Caco-2 (cell line): ENCODE data around the gene NARS2. TPM values are rescaled to one million over a fixed set of nuclear protein-coding genes. Genes with fewer than 3 reads are reported as not detected.

Experiments
- BruUV-seq: library from RNA; stranded (reverse); fragments of 400-500 nt; replicated peaks from 2 replicates; lab custom pipeline; 2021; lab: Mats Ljungman, UMichigan
- CTCF ChIA-PET: fragments of 300-600 bp; sonication (Branson Sonifier 250); formaldehyde crosslinking; loops from one replicate; lab custom pipeline; 2022; ENCODE audit warnings: antibody characterized with exemption; lab: Charles Lee
- POLR2A ChIA-PET: fragments of 300-600 bp; sonication (Branson Sonifier 250); formaldehyde crosslinking; loops from one replicate; lab custom pipeline; 2022; ENCODE audit warnings: antibody characterized with exemption; lab: Charles Lee
- DNase-seq, 2 experiments: peaks; one replicate each; pipeline versions ENCODE4 v3.0.0 to v3.0.0-alpha.2; 2020 to 2022
- H3K27me3 ChIP-seq: replicated peaks from 2 replicates; pipeline ENCODE4 v1.6.0; 2011; ENCODE audit warnings: low read length; ENCODE audit not compliant: control insufficient read depth, insufficient read depth
- H3K36me3 ChIP-seq: 2 replicates; pipeline ENCODE4 v1.5.1; 2011; ENCODE audit warnings: low read length; ENCODE audit not compliant: control insufficient read depth, insufficient read depth
- H3K4me1 ChIP-seq: fragments of 250-450 bp; sonication (Bioruptor Pico); 2 replicates; pipeline ENCODE4 v1.5.1; 2020; ENCODE audit warnings: mild to moderate bottlenecking
- H3K4me3 ChIP-seq: 2 replicates; pipeline ENCODE4 v1.5.1; 2011; ENCODE audit warnings: low read depth, mild to moderate bottlenecking, control low read depth, low read length
- H3K9me3 ChIP-seq: fragments of 250-450 bp; sonication (Bioruptor Pico); 2 replicates; pipeline ENCODE4 v1.5.1; 2020; ENCODE audit warnings: mild to moderate bottlenecking, moderate library complexity
- H3K27ac Mint-ChIP-seq: one replicate; pipeline ENCODE4 v1.8.0; 2022; ENCODE audit warnings: mixed read lengths; ENCODE audit not compliant: unreplicated experiment
- H3K27me3 Mint-ChIP-seq: one replicate; pipeline ENCODE4 v1.8.0; 2022; ENCODE audit warnings: mixed read lengths; ENCODE audit not compliant: insufficient read depth, unreplicated experiment
- H3K36me3 Mint-ChIP-seq: one replicate; pipeline ENCODE4 v1.8.0; 2022; ENCODE audit warnings: mild to moderate bottlenecking, mixed read lengths; ENCODE audit not compliant: insufficient read depth, unreplicated experiment
- H3K4me1 Mint-ChIP-seq: one replicate; pipeline ENCODE4 v1.8.0; 2022; ENCODE audit warnings: low read depth, mixed read lengths; ENCODE audit not compliant: unreplicated experiment
- H3K4me3 Mint-ChIP-seq: one replicate; pipeline ENCODE4 v1.8.0; 2022; ENCODE audit warnings: mild to moderate bottlenecking, moderate library complexity, mixed read lengths; ENCODE audit not compliant: unreplicated experiment
- H3K9me3 Mint-ChIP-seq: one replicate; pipeline ENCODE4 v1.8.0; 2022; ENCODE audit warnings: mixed read lengths; ENCODE audit not compliant: unreplicated experiment
- CTCF ChIP-seq, 2 experiments: fragments of 200-600 bp in 1 of 2; IDR thresholded peaks; 1 replicate in 1 of 2; 2 replicates in 1 of 2; pipeline versions ENCODE4 v1.5.1 to v1.8.0; 2011 to 2022; ENCODE audit warnings: antibody characterized with exemption in 1 of 2, control low read depth in 1 of 2, inconsistent platforms in 1 of 2, low read depth in 1 of 2, low read length in 1 of 2, mild to moderate bottlenecking in 1 of 2, moderate library complexity in 1 of 2; ENCODE audit not compliant: insufficient read depth in 1 of 2, severe bottlenecking in 1 of 2, unreplicated experiment in 1 of 2
- intact Hi-C: fragments of 100-400 bp; cut with micrococcal nuclease; formaldehyde crosslinking; loops from one replicate; pipeline ENCODE4 v1.10.0; 2022; ENCODE audit not compliant: unreplicated experiment
- total RNA-seq: library from RNA; stranded (reverse); gene quantifications from 2 replicates; pipeline ENCODE4 v1.2.3, GENCODE V29; 2022

Gene NARS2
- total RNA-seq, 1 experiment from 2014 or later: 49.3 TPM

- CTCF ChIA-PET: interaction anchor here (0.6 to 0.8 kb wide), 2 partner anchors 29 to 276 kb away, joined by 3 read pairs; no protein-coding TSS in a partner anchor
- H3K4me3 ChIP-seq: no peak overlapping the region
- H3K4me1 ChIP-seq: peaks cover 14% of the 10 kb centered on the region
- Mint-ChIP-seq H3K4me3 (no peak overlapping the region), H3K27ac (no peak overlapping the region), H3K4me1 (peaks cover 13% of the 10 kb centered on the region), H3K36me3 (peaks cover 10% of the 10 kb centered on the region), H3K9me3 (no peaks in the 10 kb centered on the region), H3K27me3 (no peaks in the 10 kb centered on the region)
- H3K36me3 ChIP-seq: no peaks in the 10 kb centered on the region
- POLR2A ChIA-PET: no interaction called here
- BruUV-seq: no TSS peak
- H3K9me3 ChIP-seq: no peaks in the 10 kb centered on the region; the same call in 1 of the 2 replicates
- no peaks in the 10 kb centered on the region for H3K27me3 ChIP-seq
- intact Hi-C loops: no loop called here
- DNase-seq: no peak
- no peak for TF ChIP-seq CTCF (IDR thresholded peaks at IDR 0.05; ENCODE audit: insufficient read depth in 1 of 2, low read depth in 1 of 2, low read length in 1 of 2, severe bottlenecking in 1 of 2, unreplicated experiment in 1 of 2)
Observed at GRCh38 chr11:78535920-78536319, 38.7 kb downstream of the NARS2 start.

- Histone ChIP-seq H3K4me3 (no peak overlapping the region), H3K9me3 (no peaks in the 10 kb centered on the region), H3K36me3 (no peaks in the 10 kb centered on the region), H3K4me1 (peaks cover 5% of the 10 kb centered on the region), H3K27me3 (no peaks in the 10 kb centered on the region)
- intact Hi-C loops: no loop called here
- H3K4me1 Mint-ChIP-seq: peaks cover 13% of the 10 kb centered on the region
- H3K36me3 Mint-ChIP-seq: peaks cover 10% of the 10 kb centered on the region
- BruUV-seq: no TSS peak
- no peaks in the 10 kb centered on the region for H3K27me3 Mint-ChIP-seq
- ChIA-PET CTCF (no interaction called here), POLR2A (no interaction called here)
- H3K27ac Mint-ChIP-seq: no peak overlapping the region
- DNase-seq: no peak
- no peak for TF ChIP-seq CTCF (IDR thresholded peaks at IDR 0.05; ENCODE audit: insufficient read depth in 1 of 2, low read depth in 1 of 2, low read length in 1 of 2, severe bottlenecking in 1 of 2, unreplicated experiment in 1 of 2)
- H3K4me3 Mint-ChIP-seq: no peak overlapping the region
- no peaks in the 10 kb centered on the region for H3K9me3 Mint-ChIP-seq
Observed at GRCh38 chr11:78535027-78535426, 39.6 kb downstream of the NARS2 start.

GRCh38 chr11:78533399-78533798, 41.3 kb downstream of the NARS2 start:
- Mint-ChIP-seq H3K4me1 (peaks cover 5% of the 10 kb centered on the region), H3K36me3 (peaks cover 9% of the 10 kb centered on the region), H3K27ac (no peak overlapping the region), H3K4me3 (no peak overlapping the region), H3K27me3 (no peaks in the 10 kb centered on the region), H3K9me3 (no peaks in the 10 kb centered on the region)
- H3K36me3 ChIP-seq: no peaks in the 10 kb centered on the region
- no peak for TF ChIP-seq CTCF (IDR thresholded peaks at IDR 0.05; ENCODE audit: insufficient read depth in 1 of 2, low read depth in 1 of 2, low read length in 1 of 2, severe bottlenecking in 1 of 2, unreplicated experiment in 1 of 2)
- ChIA-PET POLR2A (no interaction called here), CTCF (no interaction called here)
- BruUV-seq: no TSS peak
- H3K27me3 ChIP-seq: no peaks in the 10 kb centered on the region
- H3K4me3 ChIP-seq: no peak overlapping the region
- no peak for DNase-seq
- no peaks in the 10 kb centered on the region for H3K9me3 ChIP-seq
- intact Hi-C loops: no loop called here
- H3K4me1 ChIP-seq: no peaks in the 10 kb centered on the region
